Breast epithelium (tissue), 4 donors: Measurements from ENCODE around the gene LRRC46. TPM values are rescaled to one million over a fixed set of nuclear protein-coding genes. Genes with fewer than 3 reads are reported as not detected.

Source experiments
- DNase-seq, 2 donors: peaks; one replicate each; pipeline ENCODE4 v3.0.0-alpha.2; 2019; ENCODE audit warnings: low spot score in 2 of 2
- H3K27ac ChIP-seq, 2 donors: fragments of 200-600 bp; sonication (generic) in 1 of 2; one replicate each; pipeline ENCODE4 v1.5.1; 2016 to 2019; ENCODE audit warnings: mild to moderate bottlenecking in 1 of 2
- H3K27me3 ChIP-seq, 2 donors: fragments of 200-600 bp; sonication (generic) in 1 of 2; one replicate each; pipeline versions ENCODE4 v1.5.1 to v1.6.0; 2017 to 2019; ENCODE audit warnings: control low read depth in 1 of 2, mild to moderate bottlenecking in 1 of 2
- H3K36me3 ChIP-seq: fragments of 200-600 bp; one replicate; pipeline ENCODE4 v1.5.1; 2019
- H3K4me1 ChIP-seq, 2 donors: fragments of 200-600 bp; sonication (generic); one replicate each; pipeline ENCODE4 v1.5.1; 2016 to 2019; ENCODE audit warnings: control low read depth in 1 of 2
- H3K4me3 ChIP-seq, 3 donors: fragments of 200-600 bp; sonication (generic); 1 replicate in 2 of 3; 2 replicates in 1 of 3; pipeline ENCODE4 v1.5.1; 2016 to 2019; ENCODE audit warnings: mild to moderate bottlenecking in 3 of 3, moderate library complexity in 2 of 3
- H3K9me3 ChIP-seq, 2 donors: fragments of 200-600 bp; sonication (generic) in 1 of 2; one replicate each; pipeline ENCODE4 v1.5.1; 2016 to 2019; ENCODE audit warnings: control low read depth in 1 of 2
- CTCF ChIP-seq, 3 donors: fragments of 450-650 bp; IDR thresholded peaks; one replicate each; pipeline ENCODE4 v1.5.1; 2016 to 2017; ENCODE audit warnings: antibody characterized with exemption in 3 of 3, mild to moderate bottlenecking in 3 of 3, moderate library complexity in 3 of 3
- POLR2A ChIP-seq: fragments of 450-650 bp; IDR thresholded peaks from one replicate; pipeline ENCODE4 v1.6.1; 2016; ENCODE audit warnings: antibody characterized with exemption, mild to moderate bottlenecking, moderate library complexity
- POLR2AphosphoS5 ChIP-seq, 3 donors: sonication (generic); formaldehyde crosslinking; IDR thresholded peaks; one replicate each; pipeline ENCODE4 v1.6.1; 2017; ENCODE audit warnings: antibody characterized with exemption in 3 of 3
- intact Hi-C: fragments of 100-400 bp; cut with DNase I; formaldehyde crosslinking; loops from one replicate; pipeline ENCODE4 v1.15.1; 2023; ENCODE audit warnings: low total_unique reads
- total RNA-seq, 3 donors: library from RNA; depleted of rRNA; stranded (reverse); fragments of >200 nt; gene quantifications; one replicate each; pipeline ENCODE4 v1.1.0, GENCODE V29; 2016

LRRC46 gene
- total RNA-seq, 3 donors from 2014 or later, result 0.16 to 0.59 (median 0.33) TPM

GRCh38 chr17:47883589-47884426 is 52.3 kb downstream of the LRRC46 start:
- Histone ChIP-seq H3K4me1 (peaks cover 13 to 14% of the 10 kb centered on the region in 2 donors), H3K27me3 (no peaks in the 10 kb centered on the region), H3K4me3 (peak overlapping the region in 1 of 3 donors; percentile 28), H3K36me3 (no peaks in the 10 kb centered on the region), H3K9me3 (no peaks in the 10 kb centered on the region), H3K27ac (peak overlapping the region; percentile 77 to 78)
- peak; percentile 71 to 82 for DNase-seq
- intact Hi-C loops, result no loop called here
- TF ChIP-seq CTCF (IDR thresholded peaks at IDR 0.05), result no peak
- no peak for TF ChIP-seq POLR2A
- TF ChIP-seq POLR2AphosphoS5 (IDR thresholded peaks at IDR 0.05), result no peak

GRCh38 chr17:47884427-47884740 is 52.9 kb downstream of the LRRC46 start:
- no peak for TF ChIP-seq CTCF (IDR thresholded peaks at IDR 0.05)
- no peak for TF ChIP-seq POLR2A
- peak in 1 of 3 donors; percentile 12 for TF ChIP-seq POLR2AphosphoS5 (IDR thresholded peaks at IDR 0.05)
- H3K27ac ChIP-seq, result peak overlapping the region; percentile 77 to 78
- H3K4me3 ChIP-seq, result peak overlapping the region in 1 of 3 donors; percentile 10
- intact Hi-C loops, result no loop called here
- DNase-seq, result peak in 1 of 2 donors; percentile 80
- peaks cover 13 to 14% of the 10 kb centered on the region in 2 donors for H3K4me1 ChIP-seq
- H3K27me3 ChIP-seq, result no peaks in the 10 kb centered on the region
- no peaks in the 10 kb centered on the region for H3K36me3 ChIP-seq
- H3K9me3 ChIP-seq, result no peaks in the 10 kb centered on the region

- Histone ChIP-seq H3K4me1 (peaks cover 13 to 14% of the 10 kb centered on the region in 2 donors), H3K27ac (peak overlapping the region; percentile 77 to 78), H3K9me3 (no peaks in the 10 kb centered on the region), H3K4me3 (peak overlapping the region in 1 of 3 donors; percentile 10), H3K27me3 (no peaks in the 10 kb centered on the region), H3K36me3 (no peaks in the 10 kb centered on the region)
- TF ChIP-seq CTCF (IDR thresholded peaks at IDR 0.05) (no peak), POLR2A (no peak), POLR2AphosphoS5 (IDR thresholded peaks at IDR 0.05) (no peak)
- DNase-seq, result no peak
- intact Hi-C loops, result no loop called here
Measured at GRCh38 chr17:47884905-47885730, 53.6 kb downstream of the LRRC46 start.

Other genes with a start within 250 kb of the LRRC46 start
- gene KPNB1, start 181.8 kb upstream of the LRRC46 start, total RNA-seq, result 100 to 1,000 TPM; 148 to 238 (median 189) TPM
- gene TBKBP1, start 137.5 kb upstream of the LRRC46 start, total RNA-seq, result 10 to 100 TPM in 1 of 3 donors, 1 to 10 TPM in 2; 4.5 to 11.5 (median 8.3) TPM
- 1 to 10 TPM in 2 of 3 donors, under 1 TPM in 1; 0.33 to 1.8 (median 1.0) TPM for gene TBX21, start 98.4 kb upstream of the LRRC46 start, total RNA-seq
- 10 to 100 TPM in 1 of 3 donors, 1 to 10 TPM in 2; 3.0 to 10.2 (median 8.9) TPM for gene OSBPL7, start 9.9 kb upstream of the LRRC46 start, total RNA-seq
- gene MRPL10, start 129 bp upstream of the LRRC46 start, total RNA-seq, result 10 to 100 TPM; 35.0 to 43.5 (median 36.7) TPM
- 100 to 1,000 TPM in 1 of 3 donors, 10 to 100 TPM in 2; 49.2 to 108 (median 54.9) TPM for gene SCRN2, start 9.6 kb downstream of the LRRC46 start, total RNA-seq
- 1 to 10 TPM in 2 of 3 donors, under 1 TPM in 1; 0.48 to 5.3 (median 3.6) TPM for gene SP6, start 19.5 kb downstream of the LRRC46 start, total RNA-seq
- gene SP2, start 64.6 kb downstream of the LRRC46 start, total RNA-seq, result 1 to 10 TPM; 4.6 to 9.8 (median 5.6) TPM
- gene PNPO, start 109.9 kb downstream of the LRRC46 start, total RNA-seq, result 10 to 100 TPM; 28.3 to 61.2 (median 34.7) TPM
- gene PRR15L, start 126.2 kb downstream of the LRRC46 start, total RNA-seq, result 100 to 1,000 TPM in 1 of 3 donors, 10 to 100 TPM in 1, not detected in 1; 38.7 to 105 TPM
- gene CDK5RAP3, start 139.4 kb downstream of the LRRC46 start, total RNA-seq, result 100 to 1,000 TPM; 121 to 198 (median 183) TPM
- gene COPZ2, start 206.1 kb downstream of the LRRC46 start, total RNA-seq, result 10 to 100 TPM; 16.4 to 97.9 (median 23.3) TPM
- 100 to 1,000 TPM in 2 of 3 donors, 10 to 100 TPM in 1; 96.4 to 278 (median 106) TPM for gene NFE2L1, start 216.7 kb downstream of the LRRC46 start, total RNA-seq